H1 (cell line): Measurements from ENCODE around the gene MADD.

Experiments used
- CTCF ChIP-seq, 3 experiments: IDR thresholded peaks; 1 replicate in 2 of 3; 2 replicates in 1 of 3; pipeline versions ENCODE4 v1.5.1 to v1.6.1; 2011; ENCODE audit warnings: low read length in 3 of 3, mild to moderate bottlenecking in 3 of 3, inconsistent platforms in 2 of 3, low read depth in 1 of 3, moderate library complexity in 1 of 3; ENCODE audit not compliant: insufficient read depth in 1 of 3; ENCODE audit errors: control extremely low read depth in 1 of 3
- EZH2 ChIP-seq: fragments of 200-600 bp; sonication (generic); IDR thresholded peaks from 2 replicates; pipeline ENCODE4 v1.7.1; 2012; ENCODE audit warnings: low read depth, mild to moderate bottlenecking, moderate library complexity, low read length, inconsistent platforms; ENCODE audit not compliant: severe bottlenecking
- SP1 ChIP-seq: IDR thresholded peaks from 2 replicates; pipeline ENCODE4 v1.6.1; 2011; ENCODE audit warnings: low read depth, low read length

GRCh38 chr11:47332303-47332711 is 62.4 kb downstream of the MADD start:
- TF ChIP-seq CTCF (IDR thresholded peaks at IDR 0.05; ENCODE audit: control extremely low read depth in 1 of 3, insufficient read depth in 1 of 3, low read depth in 1 of 3, low read length in 3 of 3) (no peak), SP1 (no peak), EZH2 (no peak)
